DMS53 (cell line): ENCODE results near the gene SPINK13.

Source experiments
- DNase-seq: peaks from one replicate; lab custom pipeline; 2025; lab: John Stamatoyannopoulos, UW

Gene SPINK13

DNA sequence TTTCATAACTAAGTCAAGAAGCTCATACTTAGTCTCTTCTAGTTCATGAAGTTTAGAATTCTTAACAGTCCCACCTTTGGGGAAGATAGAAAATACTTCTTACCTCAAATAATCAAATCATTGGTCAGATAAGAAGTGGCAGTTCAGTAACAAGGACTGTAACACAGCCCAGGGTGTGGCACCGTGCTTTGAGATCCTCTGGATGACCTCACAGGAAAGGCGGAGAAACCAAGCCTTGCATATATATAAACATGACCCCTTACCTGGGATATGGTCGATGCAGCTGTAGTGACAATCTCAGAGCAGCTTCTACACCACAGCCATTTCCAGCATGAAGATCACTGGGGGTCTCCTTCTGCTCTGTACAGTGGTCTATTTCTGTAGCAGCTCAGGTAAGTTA lies 43.6 kb downstream of the SPINK13 start, which contains the start of gene SPINK7:
SPINK7 (plus strand) TSS at position 271 of the 400 bp plus-strand sequence; CDS start at position 332, 61 bp downstream.
- DNase-seq: no peak

DNA sequence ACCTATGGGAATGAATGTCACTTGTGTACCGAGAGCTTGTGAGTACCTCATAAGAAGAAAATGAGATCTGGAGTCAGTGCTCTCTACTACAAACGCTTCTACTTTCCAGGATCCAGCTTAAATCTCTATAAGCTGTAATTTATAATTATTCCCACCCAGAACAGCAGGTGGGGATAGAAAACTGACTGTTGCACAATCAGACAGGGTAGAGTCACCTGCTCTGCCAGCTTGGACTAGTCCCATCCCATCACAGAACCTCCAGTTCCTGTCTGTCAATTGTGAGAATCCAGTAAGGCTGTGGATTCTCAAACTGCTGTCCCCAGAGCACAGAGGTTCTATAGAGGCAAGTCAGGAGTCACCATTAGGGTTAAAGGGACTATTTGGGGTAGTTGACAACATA lies 45.6 kb downstream of the SPINK13 start:
- DNase-seq: peak; percentile 48

DNA sequence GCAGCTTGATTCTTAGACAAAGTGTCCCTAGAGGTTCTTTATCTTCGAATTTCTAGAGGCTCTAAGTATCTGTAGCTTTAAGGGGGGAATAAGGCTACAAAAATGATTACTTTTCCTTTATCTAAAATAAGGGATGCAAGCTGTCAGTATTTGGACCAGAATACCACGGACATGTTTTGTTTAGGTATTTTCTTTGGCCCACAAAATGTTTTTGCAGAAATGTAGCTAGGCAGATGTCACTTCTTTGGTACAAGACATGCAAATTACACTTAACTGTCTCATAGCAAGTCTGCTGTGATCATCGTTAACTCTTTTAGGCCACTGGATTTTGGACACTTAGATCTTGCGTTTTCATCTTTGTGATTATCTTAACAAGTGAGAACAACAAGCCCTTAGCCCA lies 46.1 kb downstream of the SPINK13 start:
- DNase-seq: no peak

DNA sequence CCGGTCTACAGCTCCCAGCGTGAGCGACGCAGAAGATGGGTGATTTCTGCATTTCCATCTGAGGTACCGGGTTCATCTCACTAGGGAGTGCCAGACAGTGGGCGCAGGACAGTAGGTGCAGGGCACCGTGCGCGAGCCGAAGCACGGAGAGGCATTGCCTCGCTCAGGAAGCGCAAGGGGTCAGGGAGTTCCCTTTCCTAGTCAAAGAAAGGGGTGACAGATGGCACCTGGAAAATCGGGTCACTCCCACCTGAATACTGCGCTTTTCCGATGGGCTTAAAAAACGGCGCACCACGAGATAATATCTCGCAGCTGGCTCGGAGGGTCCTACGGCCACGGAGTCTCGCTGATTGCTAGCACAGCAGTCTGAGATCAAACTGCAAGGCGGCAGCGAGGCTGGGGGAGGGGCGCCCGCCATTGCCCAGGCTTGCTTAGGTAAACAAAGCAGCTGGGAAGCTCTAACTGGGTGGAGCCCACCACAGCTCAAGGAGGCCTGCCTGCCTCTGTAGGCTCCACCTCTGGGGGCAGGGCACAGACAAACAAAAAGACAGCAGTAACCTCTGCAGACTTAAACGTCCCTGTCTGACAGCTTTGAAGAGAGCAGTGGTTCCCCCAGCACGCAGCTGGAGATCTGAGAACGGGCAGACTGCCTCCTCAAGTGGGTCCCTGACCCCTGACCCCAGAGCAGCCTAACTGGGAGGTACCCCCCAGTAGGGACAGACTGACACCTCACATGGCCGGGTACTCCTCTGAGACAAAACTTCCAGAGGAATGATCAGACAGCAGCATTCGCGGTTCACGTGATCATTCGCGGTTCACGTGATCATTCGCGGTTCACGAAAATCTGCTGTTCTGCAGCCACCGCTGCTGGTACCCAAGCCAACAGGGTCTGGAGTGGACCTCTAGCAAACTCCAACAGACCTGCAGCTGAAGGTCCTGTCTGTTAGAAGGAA lies 51.7 kb downstream of the SPINK13 start:
- peak; percentile 82 for DNase-seq

DNA sequence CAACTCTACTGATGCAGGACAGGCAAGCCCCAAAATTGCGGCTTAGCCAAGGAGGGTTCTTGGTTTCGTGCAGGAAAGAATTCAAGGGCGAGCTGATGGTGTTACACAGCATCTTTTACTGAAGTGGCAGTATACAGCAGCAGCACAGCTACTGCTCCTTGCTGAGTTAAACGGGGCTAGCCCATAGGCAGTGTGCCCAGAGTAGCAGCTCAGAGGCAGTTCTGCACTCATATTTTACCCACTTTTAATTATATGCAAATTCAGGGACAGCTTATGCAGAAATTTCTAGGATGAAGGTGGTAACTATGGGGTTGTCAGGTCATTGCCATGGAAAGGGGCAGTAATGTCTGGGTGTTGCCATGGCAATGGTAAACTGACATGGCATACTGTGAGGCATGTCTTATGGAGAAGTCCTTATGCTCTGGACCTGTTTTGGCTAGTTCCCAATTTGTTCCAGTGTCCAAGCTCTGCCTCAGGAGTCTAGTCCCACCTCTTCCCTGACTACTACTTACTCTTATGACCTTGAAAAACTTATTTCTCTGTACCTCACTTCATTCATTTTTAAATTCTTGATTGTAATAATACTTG lies 64.8 kb downstream of the SPINK13 start:
- DNase-seq: peak; percentile 21

DNA sequence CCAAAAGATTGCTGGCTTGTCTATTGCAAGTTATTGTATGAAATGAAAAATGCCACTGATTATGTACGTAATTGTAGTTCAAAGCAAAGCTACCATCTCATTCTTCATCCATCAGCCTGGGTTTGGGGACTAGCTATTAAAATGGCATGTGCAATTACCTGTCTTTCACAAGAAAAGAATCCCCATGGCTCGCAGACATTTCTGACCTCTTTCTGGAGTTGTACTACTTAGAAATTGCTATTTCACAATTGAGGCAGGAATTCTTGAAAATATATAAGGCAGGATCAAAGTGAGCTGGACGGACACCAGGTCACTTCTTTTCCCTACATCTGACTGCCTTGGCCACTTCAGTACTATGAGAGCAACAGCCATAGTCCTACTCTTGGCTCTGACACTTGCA lies 66.7 kb downstream of the SPINK13 start, which contains the start of gene SPINK9:
SPINK9 (plus strand) TSS at position 301 of the 400 bp plus-strand sequence; CDS start at position 356, 55 bp downstream.
- no peak for DNase-seq
